ENCODE data around the gene KCND2.

- no peak for TF ChIP-seq CEBPB (IDR thresholded peaks at IDR 0.05; ENCODE audit: low read depth, low read length)
- TF ChIP-seq RAD21 (IDR thresholded peaks at IDR 0.05; ENCODE audit: low read length) = no peak
- TF ChIP-seq RCOR1 (IDR thresholded peaks at IDR 0.05; ENCODE audit: insufficient replicate concordance, low read length) = no peak
- TF ChIP-seq RFX5 (IDR thresholded peaks at IDR 0.05; ENCODE audit: low read depth, low read length) = no peak
- TF ChIP-seq, protein P1, sequence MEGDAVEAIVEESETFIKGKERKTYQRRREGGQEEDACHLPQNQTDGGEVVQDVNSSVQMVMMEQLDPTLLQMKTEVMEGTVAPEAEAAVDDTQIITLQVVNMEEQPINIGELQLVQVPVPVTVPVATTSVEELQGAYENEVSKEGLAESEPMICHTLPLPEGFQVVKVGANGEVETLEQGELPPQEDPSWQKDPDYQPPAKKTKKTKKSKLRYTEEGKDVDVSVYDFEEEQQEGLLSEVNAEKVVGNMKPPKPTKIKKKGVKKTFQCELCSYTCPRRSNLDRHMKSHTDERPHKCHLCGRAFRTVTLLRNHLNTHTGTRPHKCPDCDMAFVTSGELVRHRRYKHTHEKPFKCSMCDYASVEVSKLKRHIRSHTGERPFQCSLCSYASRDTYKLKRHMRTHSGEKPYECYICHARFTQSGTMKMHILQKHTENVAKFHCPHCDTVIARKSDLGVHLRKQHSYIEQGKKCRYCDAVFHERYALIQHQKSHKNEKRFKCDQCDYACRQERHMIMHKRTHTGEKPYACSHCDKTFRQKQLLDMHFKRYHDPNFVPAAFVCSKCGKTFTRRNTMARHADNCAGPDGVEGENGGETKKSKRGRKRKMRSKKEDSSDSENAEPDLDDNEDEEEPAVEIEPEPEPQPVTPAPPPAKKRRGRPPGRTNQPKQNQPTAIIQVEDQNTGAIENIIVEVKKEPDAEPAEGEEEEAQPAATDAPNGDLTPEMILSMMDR (conservative IDR thresholded peaks at IDR 0.05; ENCODE audit: low read depth, low read length) = no peak
- TF ChIP-seq CHD1 (IDR thresholded peaks at IDR 0.05; ENCODE audit: low read depth, low read length) = no peak
- no peak for TF ChIP-seq POLR2A (IDR thresholded peaks at IDR 0.05; ENCODE audit: low read depth, low read length)
Observed at GRCh38 chr7:120373174-120373573, 100.2 kb downstream of the KCND2 start.
